Liver (tissue), 9 donors: ENCODE results near the gene GMDS. TPM values are rescaled to one million over a fixed set of nuclear protein-coding genes. Genes with fewer than 3 reads are reported as not detected.
"Not testable (repeated sequence)": the region's sequence is repeated elsewhere in the genome, so short reads cannot be mapped to it uniquely, and the experiment has no call there.

Experiments used
- DNase-seq: peaks from one replicate; pipeline ENCODE4 v3.0.0-alpha.2; 2017; ENCODE audit warnings: low spot score
- H3K27ac ChIP-seq, 2 donors: one replicate each; pipeline ENCODE4 v1.7.0; 2013; ENCODE audit warnings: inconsistent platforms in 2 of 2, low read length in 2 of 2, control low read depth in 1 of 2, low read depth in 1 of 2, mild to moderate bottlenecking in 1 of 2
- H3K27me3 ChIP-seq, 4 donors: one replicate each; pipeline versions ENCODE4 v1.6.1 to v1.7.0; 2013; ENCODE audit warnings: low read length in 3 of 4, inconsistent platforms in 1 of 4, mild to moderate bottlenecking in 1 of 4, moderate library complexity in 1 of 4; ENCODE audit not compliant: control insufficient read depth in 4 of 4, insufficient read depth in 4 of 4
- H3K36me3 ChIP-seq, 4 donors: one replicate each; pipeline versions ENCODE4 v1.6.1 to v1.7.0; 2013; ENCODE audit warnings: low read length in 3 of 4, mild to moderate bottlenecking in 3 of 4, low read depth in 1 of 4, moderate library complexity in 1 of 4; ENCODE audit not compliant: control insufficient read depth in 4 of 4, insufficient read depth in 3 of 4
- H3K4me1 ChIP-seq, 4 donors: one replicate each; pipeline versions ENCODE4 v1.6.1 to v1.7.0; 2013; ENCODE audit warnings: low read length in 3 of 4, mild to moderate bottlenecking in 3 of 4, moderate library complexity in 1 of 4; ENCODE audit not compliant: control insufficient read depth in 4 of 4, insufficient read depth in 4 of 4
- H3K4me3 ChIP-seq, 3 donors: one replicate each; pipeline versions ENCODE4 v1.6.1 to v1.7.0; 2013; ENCODE audit warnings: low read length in 3 of 3, control low read depth in 1 of 3, low read depth in 1 of 3, mild to moderate bottlenecking in 1 of 3
- H3K9ac ChIP-seq, 2 donors: one replicate each; pipeline ENCODE4 v1.7.0; 2013; ENCODE audit warnings: low read length in 2 of 2, mild to moderate bottlenecking in 2 of 2, moderate library complexity in 2 of 2, control low read depth in 1 of 2, low read depth in 1 of 2
- H3K9me3 ChIP-seq, 4 donors: one replicate each; pipeline versions ENCODE4 v1.6.1 to v1.7.0; 2013; ENCODE audit warnings: low read length in 3 of 4; ENCODE audit not compliant: control insufficient read depth in 4 of 4
- ATF3 ChIP-seq: IDR thresholded peaks from 2 replicates; pipeline ENCODE4 v1.6.1; 2016; ENCODE audit warnings: antibody characterized with exemption
- CTCF ChIP-seq: fragments of 150-350 bp; IDR thresholded peaks from 2 replicates; pipeline ENCODE4 v1.5.1; 2017; ENCODE audit warnings: improper control_type of control experiment, low read depth, low read length; ENCODE audit not compliant: missing input control
- FOXA1 ChIP-seq: IDR thresholded peaks from 2 replicates; pipeline ENCODE4 v1.6.1; 2016; ENCODE audit warnings: antibody characterized with exemption
- FOXA2 ChIP-seq: IDR thresholded peaks from 2 replicates; pipeline ENCODE4 v1.6.1; 2016; ENCODE audit warnings: antibody characterized with exemption
- HNF4A ChIP-seq, 2 donors: conservative IDR thresholded peaks; 2 replicates each; pipeline ENCODE4 v1.6.1; 2016; ENCODE audit warnings: antibody characterized with exemption in 2 of 2, mild to moderate bottlenecking in 2 of 2
- HNF4G ChIP-seq: IDR thresholded peaks from 2 replicates; pipeline ENCODE4 v1.6.1; 2016; ENCODE audit warnings: antibody characterized with exemption
- JUND ChIP-seq, 2 donors: IDR thresholded peaks; 2 replicates each; pipeline ENCODE4 v1.6.1; 2016; ENCODE audit warnings: antibody characterized with exemption in 2 of 2
- NR2F2 ChIP-seq: IDR thresholded peaks from 2 replicates; pipeline ENCODE4 v1.6.1; 2016; ENCODE audit warnings: antibody characterized with exemption
- RAD21 ChIP-seq, 2 donors: IDR thresholded peaks; 2 replicates each; pipeline ENCODE4 v1.6.1; 2016; ENCODE audit warnings: antibody characterized with exemption in 2 of 2, mild to moderate bottlenecking in 2 of 2
- REST ChIP-seq: IDR thresholded peaks from 2 replicates; pipeline ENCODE4 v1.6.1; 2016; ENCODE audit warnings: antibody characterized with exemption, mild to moderate bottlenecking
- SP1 ChIP-seq: IDR thresholded peaks from 2 replicates; pipeline ENCODE4 v1.6.1; 2018; ENCODE audit warnings: antibody characterized with exemption, mild to moderate bottlenecking
- TAF1 ChIP-seq: conservative IDR thresholded peaks from 2 replicates; pipeline ENCODE4 v1.6.1; 2016; ENCODE audit warnings: antibody characterized with exemption, mild to moderate bottlenecking
- YY1 ChIP-seq: IDR thresholded peaks from 2 replicates; pipeline ENCODE4 v1.6.1; 2016; ENCODE audit warnings: antibody characterized with exemption, mild to moderate bottlenecking
- WGBS: extraction: QIAGEN DNeasy Blood & Tissue Kit; methylation state at CpG from one replicate; pipeline ENCODE4 v1.1.7; 2013; 5-methylcytosine and 5-hydroxymethylcytosine counted together
- polyA plus RNA-seq, 2 donors: library from polyadenylated mRNA; stranded (reverse) in 1 of 2; unstranded in 1 of 2; fragments of 200-250 nt in 1 of 2; fragments of >200 nt in 1 of 2; fragmentation: Nextera tagmentation in 1 of 2; extraction: Ambion mirVana in 1 of 2; gene quantifications; one replicate each; pipeline versions ENCODE4 v1.2.1 to v1.2.3, GENCODE V29; 2013 to 2015
- total RNA-seq, 2 donors: library from RNA; depleted of rRNA; stranded (reverse); fragments of >200 nt; gene quantifications; one replicate each; pipeline ENCODE4 v1.2.3, GENCODE V29; 2014
- donor health status: healthy.
- donor health status: healthy.
- donor health status: healthy.
- donor health status: healthy.
- donor health status: healthy.

Gene GMDS
- total and polyA plus RNA-seq, 4 donors: 3.5 to 15.6 (median 13.0) TPM

GRCh38 chr6:1757131-1757530 is 488.3 kb downstream of the GMDS start:
- Histone ChIP-seq H3K4me1 (no peaks in the 10 kb centered on the region), H3K9me3 (no peaks in the 10 kb centered on the region), H3K36me3 (no peaks in the 10 kb centered on the region), H3K27ac (no peak overlapping the region), H3K9ac (no peak overlapping the region), H3K4me3 (no peak overlapping the region), H3K27me3 (no peaks in the 10 kb centered on the region)
- no peak for DNase-seq
- 89% methylated on average over 8 of the region's 8 CpGs for WGBS
- no peak for TF ChIP-seq HNF4G
- no peak for TF ChIP-seq FOXA2
- TF ChIP-seq SP1: no peak
- TF ChIP-seq HNF4A (conservative IDR thresholded peaks at IDR 0.05): no peak

- Histone ChIP-seq H3K4me3 (no peak overlapping the region), H3K9ac (no peak overlapping the region), H3K4me1 (no peaks in the 10 kb centered on the region), H3K36me3 (no peaks in the 10 kb centered on the region), H3K9me3 (no peaks in the 10 kb centered on the region), H3K27ac (no peak overlapping the region), H3K27me3 (no peaks in the 10 kb centered on the region)
- TF ChIP-seq TAF1 (no peak), HNF4A (conservative IDR thresholded peaks at IDR 0.05) (no peak)
- WGBS: 86% methylated on average over 14 of the region's 14 CpGs
- DNase-seq: no peak
These were observed 488.8 kb downstream of the GMDS start for GRCh38 chr6:1756472-1757129.

- not testable (repeated sequence) for H3K27me3 ChIP-seq, H3K9ac ChIP-seq, DNase-seq, H3K27ac ChIP-seq, H3K4me3 ChIP-seq, H3K9me3 ChIP-seq, H3K4me1 ChIP-seq, H3K36me3 ChIP-seq
- WGBS: 96% methylated on average over 8 of the region's 8 CpGs
These were observed 494.3 kb downstream of the GMDS start for GRCh38 chr6:1751063-1751462.

- no peak overlapping the region for H3K27ac ChIP-seq
- no peak for TF ChIP-seq YY1
- no peak for TF ChIP-seq HNF4G
- H3K4me3 ChIP-seq: no peak overlapping the region
- H3K27me3 ChIP-seq: no peaks in the 10 kb centered on the region
- 80% methylated on average over 6 of the region's 6 CpGs for WGBS
- H3K9ac ChIP-seq: no peak overlapping the region
- H3K4me1 ChIP-seq: no peaks in the 10 kb centered on the region
- DNase-seq: no peak
- peaks cover 0 to 2% (median 0%) of the 10 kb centered on the region in 4 donors for H3K36me3 ChIP-seq
- no peaks in the 10 kb centered on the region for H3K9me3 ChIP-seq
These were observed 496.4 kb downstream of the GMDS start for GRCh38 chr6:1749041-1749440.

- Histone ChIP-seq H3K9ac (no peak overlapping the region), H3K27me3 (no peaks in the 10 kb centered on the region), H3K9me3 (no peaks in the 10 kb centered on the region), H3K4me3 (no peak overlapping the region), H3K36me3 (peaks cover 0 to 2% (median 0%) of the 10 kb centered on the region in 4 donors), H3K4me1 (no peaks in the 10 kb centered on the region), H3K27ac (no peak overlapping the region)
- WGBS: 93% methylated on average over 5 of the region's 5 CpGs
- DNase-seq: no peak
- TF ChIP-seq RAD21 (IDR thresholded peaks at IDR 0.05) (no peak), FOXA1 (no peak), JUND (IDR thresholded peaks at IDR 0.05) (no peak), HNF4A (conservative IDR thresholded peaks at IDR 0.05) (no peak), HNF4G (no peak), FOXA2 (no peak), NR2F2 (no peak), CTCF (no peak), REST (no peak), ATF3 (no peak)
These were observed 497.9 kb downstream of the GMDS start for GRCh38 chr6:1747531-1747930.
